ENCODE results near the gene EPB41L2. TPM values are rescaled to one million over a fixed set of nuclear protein-coding genes. Genes with fewer than 3 reads are reported as not detected.
"Not testable (repeated sequence)": the region's sequence is repeated elsewhere in the genome, so short reads cannot be mapped to it uniquely, and the experiment has no call there.

The EPB41L2 gene
- total RNA-seq, 1 donor from 2014 or later, result 17.7 TPM

GRCh38 chr6:131022691-131023090 is 40.4 kb downstream of the EPB41L2 start:
- no peaks in the 10 kb centered on the region for H3K9me3 Mint-ChIP-seq

GRCh38 chr6:131017962-131018361 is 45.1 kb downstream of the EPB41L2 start:
- no peak overlapping the region for H3K4me3 Mint-ChIP-seq
- H3K27me3 Mint-ChIP-seq (ENCODE audit: insufficient read depth), result peaks cover 8% of the 10 kb centered on the region
- intact Hi-C loops (cut with micrococcal nuclease), result no loop called here
- H3K36me3 Mint-ChIP-seq (ENCODE audit: low read depth), result no peaks in the 10 kb centered on the region
- no peak for DNase-seq (ENCODE audit: low spot score)
- H3K27ac Mint-ChIP-seq, result no peak overlapping the region
- no peaks in the 10 kb centered on the region for H3K4me1 Mint-ChIP-seq (ENCODE audit: low read depth)
- no peaks in the 10 kb centered on the region for H3K9me3 Mint-ChIP-seq

More at GRCh38 chr6:131022691-131023090, 40.4 kb downstream of the EPB41L2 start:
- no peaks in the 10 kb centered on the region for H3K4me1 Mint-ChIP-seq (ENCODE audit: low read depth)
- intact Hi-C loops (cut with micrococcal nuclease), result no loop called here
- peaks cover 5% of the 10 kb centered on the region for H3K27me3 Mint-ChIP-seq (ENCODE audit: insufficient read depth)
- DNase-seq (ENCODE audit: low spot score), result no peak
- H3K27ac Mint-ChIP-seq, result no peak overlapping the region
- no peak overlapping the region for H3K4me3 Mint-ChIP-seq
- no peaks in the 10 kb centered on the region for H3K36me3 Mint-ChIP-seq (ENCODE audit: low read depth)

GRCh38 chr6:131015630-131016263 is 47.3 kb downstream of the EPB41L2 start:
- intact Hi-C loops (cut with micrococcal nuclease), result no loop called here
- H3K4me3 Mint-ChIP-seq, result no peak overlapping the region
- DNase-seq (ENCODE audit: low spot score), result no peak
- no peak overlapping the region for H3K27ac Mint-ChIP-seq
- no peaks in the 10 kb centered on the region for H3K36me3 Mint-ChIP-seq (ENCODE audit: low read depth)
- H3K4me1 Mint-ChIP-seq (ENCODE audit: low read depth), result no peaks in the 10 kb centered on the region
- peaks cover 8% of the 10 kb centered on the region for H3K27me3 Mint-ChIP-seq (ENCODE audit: insufficient read depth)
- no peaks in the 10 kb centered on the region for H3K9me3 Mint-ChIP-seq

- H3K27me3 Mint-ChIP-seq (ENCODE audit: insufficient read depth), result peaks cover 8% of the 10 kb centered on the region
- H3K4me3 Mint-ChIP-seq, result no peak overlapping the region
- H3K9me3 Mint-ChIP-seq, result no peaks in the 10 kb centered on the region
- DNase-seq (ENCODE audit: low spot score), result no peak
- H3K27ac Mint-ChIP-seq, result no peak overlapping the region
- intact Hi-C loops (cut with micrococcal nuclease), result no loop called here
- H3K36me3 Mint-ChIP-seq (ENCODE audit: low read depth), result no peaks in the 10 kb centered on the region
- no peaks in the 10 kb centered on the region for H3K4me1 Mint-ChIP-seq (ENCODE audit: low read depth)
Observed at GRCh38 chr6:131015025-131015591, 47.9 kb downstream of the EPB41L2 start.

- Mint-ChIP-seq H3K27ac (no peak overlapping the region), H3K4me3 (no peak overlapping the region), H3K36me3 (ENCODE audit: low read depth) (no peaks in the 10 kb centered on the region), H3K4me1 (ENCODE audit: low read depth) (no peaks in the 10 kb centered on the region), H3K27me3 (ENCODE audit: insufficient read depth) (peaks cover 8% of the 10 kb centered on the region), H3K9me3 (peaks cover 7% of the 10 kb centered on the region)
- no peak for DNase-seq (ENCODE audit: low spot score)
- intact Hi-C loops (cut with micrococcal nuclease), result no loop called here
Observed at GRCh38 chr6:131014080-131014776, 48.8 kb downstream of the EPB41L2 start.

- H3K36me3 Mint-ChIP-seq (ENCODE audit: low read depth), result no peaks in the 10 kb centered on the region
- no peaks in the 10 kb centered on the region for H3K4me1 Mint-ChIP-seq (ENCODE audit: low read depth)
Observed at GRCh38 chr6:131013495-131013894, 49.5 kb downstream of the EPB41L2 start.

GRCh38 chr6:131009790-131010189 is 53.3 kb downstream of the EPB41L2 start:
- no peaks in the 10 kb centered on the region for H3K4me1 Mint-ChIP-seq (ENCODE audit: low read depth)
- no peaks in the 10 kb centered on the region for H3K36me3 Mint-ChIP-seq (ENCODE audit: low read depth)
- intact Hi-C loops (cut with micrococcal nuclease), result no loop called here
- peaks cover 29% of the 10 kb centered on the region for H3K9me3 Mint-ChIP-seq
- H3K27ac Mint-ChIP-seq, result no peak overlapping the region
- no peaks in the 10 kb centered on the region for H3K27me3 Mint-ChIP-seq (ENCODE audit: insufficient read depth)
- no peak for DNase-seq (ENCODE audit: low spot score)
- H3K4me3 Mint-ChIP-seq, result no peak overlapping the region

More at GRCh38 chr6:131013495-131013894, 49.5 kb downstream of the EPB41L2 start:
- no peak for DNase-seq (ENCODE audit: low spot score)
- Mint-ChIP-seq H3K9me3 (peaks cover 14% of the 10 kb centered on the region), H3K4me3 (no peak overlapping the region), H3K27ac (no peak overlapping the region), H3K27me3 (ENCODE audit: insufficient read depth) (peaks cover 3% of the 10 kb centered on the region)
- intact Hi-C loops (cut with micrococcal nuclease), result no loop called here

- H3K27me3 Mint-ChIP-seq (ENCODE audit: insufficient read depth); intact Hi-C loops (cut with micrococcal nuclease); H3K36me3 Mint-ChIP-seq (ENCODE audit: low read depth); H3K4me3 Mint-ChIP-seq; H3K4me1 Mint-ChIP-seq (ENCODE audit: low read depth); DNase-seq (ENCODE audit: low spot score); H3K27ac Mint-ChIP-seq: not testable (repeated sequence)
- peaks cover 29% of the 10 kb centered on the region for H3K9me3 Mint-ChIP-seq
Observed at GRCh38 chr6:131008965-131009364, 54.1 kb downstream of the EPB41L2 start.

GRCh38 chr6:131007964-131008363 is 55.1 kb downstream of the EPB41L2 start:
- H3K27me3 Mint-ChIP-seq (ENCODE audit: insufficient read depth); H3K4me3 Mint-ChIP-seq; DNase-seq (ENCODE audit: low spot score); H3K27ac Mint-ChIP-seq; H3K4me1 Mint-ChIP-seq (ENCODE audit: low read depth); H3K36me3 Mint-ChIP-seq (ENCODE audit: low read depth); intact Hi-C loops (cut with micrococcal nuclease): not testable (repeated sequence)
- peaks cover 29% of the 10 kb centered on the region for H3K9me3 Mint-ChIP-seq

- Mint-ChIP-seq H3K36me3 (ENCODE audit: low read depth) (no peaks in the 10 kb centered on the region), H3K9me3 (peaks cover 29% of the 10 kb centered on the region), H3K4me1 (ENCODE audit: low read depth) (no peaks in the 10 kb centered on the region), H3K27me3 (ENCODE audit: insufficient read depth) (no peaks in the 10 kb centered on the region), H3K27ac (no peak overlapping the region), H3K4me3 (no peak overlapping the region)
- intact Hi-C loops (cut with micrococcal nuclease), result no loop called here
- DNase-seq (ENCODE audit: low spot score), result no peak
Observed at GRCh38 chr6:131007286-131007685, 55.8 kb downstream of the EPB41L2 start.

- peaks cover 29% of the 10 kb centered on the region for H3K9me3 Mint-ChIP-seq
- no peaks in the 10 kb centered on the region for H3K4me1 Mint-ChIP-seq (ENCODE audit: low read depth)
- no peaks in the 10 kb centered on the region for H3K27me3 Mint-ChIP-seq (ENCODE audit: insufficient read depth)
- no peak for DNase-seq (ENCODE audit: low spot score)
- intact Hi-C loops (cut with micrococcal nuclease), result no loop called here
- H3K27ac Mint-ChIP-seq, result no peak overlapping the region
- no peak overlapping the region for H3K4me3 Mint-ChIP-seq
- no peaks in the 10 kb centered on the region for H3K36me3 Mint-ChIP-seq (ENCODE audit: low read depth)
Observed at GRCh38 chr6:131005439-131006016, 57.5 kb downstream of the EPB41L2 start.

- no peaks in the 10 kb centered on the region for H3K27me3 Mint-ChIP-seq (ENCODE audit: insufficient read depth)
- H3K36me3 Mint-ChIP-seq (ENCODE audit: low read depth), result no peaks in the 10 kb centered on the region
- H3K4me1 Mint-ChIP-seq (ENCODE audit: low read depth), result no peaks in the 10 kb centered on the region
- intact Hi-C loops (cut with micrococcal nuclease), result no loop called here
- H3K4me3 Mint-ChIP-seq, result no peak overlapping the region
- no peak for DNase-seq (ENCODE audit: low spot score)
- no peak overlapping the region for H3K27ac Mint-ChIP-seq
- H3K9me3 Mint-ChIP-seq, result peaks cover 29% of the 10 kb centered on the region
Observed at GRCh38 chr6:131004936-131005335, 58.1 kb downstream of the EPB41L2 start.

- no peak for DNase-seq (ENCODE audit: low spot score)
- intact Hi-C loops (cut with micrococcal nuclease), result no loop called here
- Mint-ChIP-seq H3K27ac (no peak overlapping the region), H3K4me1 (ENCODE audit: low read depth) (no peaks in the 10 kb centered on the region), H3K9me3 (peaks cover 24% of the 10 kb centered on the region), H3K27me3 (ENCODE audit: insufficient read depth) (no peaks in the 10 kb centered on the region), H3K4me3 (no peak overlapping the region), H3K36me3 (ENCODE audit: low read depth) (no peaks in the 10 kb centered on the region)
Observed at GRCh38 chr6:131004387-131004755, 58.7 kb downstream of the EPB41L2 start.
